HFFc6 (cell line): ENCODE results near the gene POGLUT2. TPM values are rescaled to one million over a fixed set of nuclear protein-coding genes. Genes with fewer than 3 reads are reported as not detected.

ENCODE experiments used
- DNase-seq: peaks from one replicate; pipeline ENCODE4 v3.0.0-alpha.2; 2018
- H3K27ac Mint-ChIP-seq: 2 replicates; pipeline ENCODE4 v1.8.0; 2020; ENCODE audit warnings: mild to moderate bottlenecking, mixed read lengths
- H3K27me3 Mint-ChIP-seq: 2 replicates; pipeline ENCODE4 v1.8.0; 2021; ENCODE audit warnings: mild to moderate bottlenecking, moderate library complexity, mixed read lengths; ENCODE audit not compliant: insufficient read depth
- H3K36me3 Mint-ChIP-seq: 2 replicates; pipeline ENCODE4 v1.8.0; 2021; ENCODE audit warnings: low read depth, mixed read lengths
- H3K4me1 Mint-ChIP-seq: 2 replicates; pipeline ENCODE4 v1.8.0; 2020; ENCODE audit warnings: low read depth, mixed read lengths
- H3K4me3 Mint-ChIP-seq: 2 replicates; pipeline ENCODE4 v1.8.0; 2020; ENCODE audit warnings: mild to moderate bottlenecking, moderate library complexity, mixed read lengths
- H3K9me3 Mint-ChIP-seq: 2 replicates; pipeline ENCODE4 v1.8.0; 2020; ENCODE audit warnings: mild to moderate bottlenecking, mixed read lengths
- total RNA-seq, 6 experiments: library from RNA; stranded (reverse); fragmentation: NEBNext Ultra II Directional; extraction: Animal tissue kit (Norgen Biotek cat#: 25700); gene quantifications; 2 replicates in 1 of 6; 3 replicates in 5 of 6; pipeline ENCODE4 v1.2.3, GENCODE V29; 2021
- TF ChIP-seq, protein P1 (sequence below): fragments of 200-600 bp; sonication (generic); IDR thresholded peaks from 2 replicates; pipeline ENCODE4 v1.5.0; 2021; ENCODE audit warnings: antibody characterized with exemption, mild to moderate bottlenecking

The POGLUT2 gene
- total RNA-seq, 6 experiments from 2014 or later: 12.0 to 26.8 (median 13.8) TPM

DNA sequence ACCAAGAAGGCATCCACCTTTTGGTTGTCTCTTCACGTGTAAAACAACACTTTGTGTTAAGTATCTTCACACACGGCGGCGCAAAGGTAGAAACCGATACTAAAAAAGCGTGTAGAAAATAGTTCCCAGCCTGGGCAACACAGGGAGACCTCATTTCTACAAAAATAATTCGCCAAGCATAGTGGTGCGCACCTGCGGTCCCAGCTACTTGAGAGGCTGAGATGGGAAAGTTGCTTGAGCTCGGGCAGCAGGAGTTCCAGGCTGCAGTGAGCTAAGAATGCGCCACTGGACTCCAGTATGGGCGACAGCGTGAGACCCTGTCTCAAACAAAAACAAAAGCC lies 46.5 kb upstream of the POGLUT2 start:
- TF ChIP-seq, protein P1, sequence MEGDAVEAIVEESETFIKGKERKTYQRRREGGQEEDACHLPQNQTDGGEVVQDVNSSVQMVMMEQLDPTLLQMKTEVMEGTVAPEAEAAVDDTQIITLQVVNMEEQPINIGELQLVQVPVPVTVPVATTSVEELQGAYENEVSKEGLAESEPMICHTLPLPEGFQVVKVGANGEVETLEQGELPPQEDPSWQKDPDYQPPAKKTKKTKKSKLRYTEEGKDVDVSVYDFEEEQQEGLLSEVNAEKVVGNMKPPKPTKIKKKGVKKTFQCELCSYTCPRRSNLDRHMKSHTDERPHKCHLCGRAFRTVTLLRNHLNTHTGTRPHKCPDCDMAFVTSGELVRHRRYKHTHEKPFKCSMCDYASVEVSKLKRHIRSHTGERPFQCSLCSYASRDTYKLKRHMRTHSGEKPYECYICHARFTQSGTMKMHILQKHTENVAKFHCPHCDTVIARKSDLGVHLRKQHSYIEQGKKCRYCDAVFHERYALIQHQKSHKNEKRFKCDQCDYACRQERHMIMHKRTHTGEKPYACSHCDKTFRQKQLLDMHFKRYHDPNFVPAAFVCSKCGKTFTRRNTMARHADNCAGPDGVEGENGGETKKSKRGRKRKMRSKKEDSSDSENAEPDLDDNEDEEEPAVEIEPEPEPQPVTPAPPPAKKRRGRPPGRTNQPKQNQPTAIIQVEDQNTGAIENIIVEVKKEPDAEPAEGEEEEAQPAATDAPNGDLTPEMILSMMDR: no peak
- 0 out of 2 replicates have a peak, but pooled peaks cover 2% of the 10 kb centered on the region for H3K27me3 Mint-ChIP-seq
- H3K27ac Mint-ChIP-seq: peak overlapping the region; percentile 93
- peaks cover 9% of the 10 kb centered on the region; the same call in 1 of the 2 replicates for H3K36me3 Mint-ChIP-seq
- no peak for DNase-seq
- H3K4me3 Mint-ChIP-seq: peak overlapping the region; percentile 99
- peaks cover 29% of the 10 kb centered on the region for H3K4me1 Mint-ChIP-seq
- H3K9me3 Mint-ChIP-seq: no peaks in the 10 kb centered on the region

DNA sequence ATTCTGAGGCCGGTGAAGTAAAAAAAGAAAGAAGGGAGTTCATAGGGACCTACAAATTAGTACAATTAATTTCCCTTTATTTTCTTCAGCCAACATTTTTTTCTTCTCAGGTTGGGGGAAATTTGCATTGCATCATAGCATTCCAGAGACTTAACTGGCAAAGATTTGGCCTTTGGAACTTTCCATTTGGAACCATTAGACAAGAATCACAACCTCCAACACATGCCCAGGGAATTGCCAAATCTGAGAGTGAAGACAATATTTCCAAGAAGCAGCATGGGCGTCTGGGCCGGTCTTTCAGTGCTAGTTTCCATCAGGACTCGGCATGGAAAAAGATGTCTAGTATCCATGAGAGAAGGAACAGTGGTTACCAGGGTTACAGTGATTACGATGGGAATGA lies 40.7 kb upstream of the POGLUT2 start:
- H3K9me3 Mint-ChIP-seq: no peaks in the 10 kb centered on the region
- peaks cover 27% of the 10 kb centered on the region for H3K4me1 Mint-ChIP-seq
- DNase-seq: no peak
- TF ChIP-seq, protein P1: no peak
- no peaks in the 10 kb centered on the region for H3K27me3 Mint-ChIP-seq
- no peak overlapping the region; the same call in 1 of the 2 replicates for H3K4me3 Mint-ChIP-seq
- peak overlapping the region; percentile 42 for H3K27ac Mint-ChIP-seq
- H3K36me3 Mint-ChIP-seq: peaks cover 33% of the 10 kb centered on the region

DNA sequence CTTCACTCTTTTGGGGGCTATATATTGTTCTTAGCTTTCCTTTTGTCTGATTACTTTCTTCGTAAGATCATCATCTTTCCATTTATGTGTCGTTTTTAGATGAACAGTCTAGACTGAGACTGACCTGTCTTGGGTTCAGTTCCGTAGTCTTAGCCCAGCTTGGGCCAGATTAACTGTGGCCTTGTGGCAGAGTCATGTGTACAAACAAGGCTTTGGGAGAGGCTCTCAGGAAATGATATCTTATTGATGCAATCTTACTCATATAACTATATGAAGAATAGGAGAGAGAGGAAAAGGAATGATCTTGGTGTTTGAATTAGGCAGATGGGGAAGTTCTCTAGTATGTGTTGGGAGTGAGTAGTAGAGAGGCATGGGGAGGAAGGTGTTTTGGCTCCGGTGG lies 40.2 kb upstream of the POGLUT2 start:
- DNase-seq: no peak
- Mint-ChIP-seq H3K27ac (peak overlapping the region; percentile 29), H3K4me1 (peaks cover 24% of the 10 kb centered on the region), H3K4me3 (0 out of 2 replicates have a peak overlapping the region, but pooled peaks have one; percentile 1), H3K9me3 (no peaks in the 10 kb centered on the region), H3K27me3 (no peaks in the 10 kb centered on the region), H3K36me3 (peaks cover 33% of the 10 kb centered on the region)
- TF ChIP-seq, protein P1: no peak

DNA sequence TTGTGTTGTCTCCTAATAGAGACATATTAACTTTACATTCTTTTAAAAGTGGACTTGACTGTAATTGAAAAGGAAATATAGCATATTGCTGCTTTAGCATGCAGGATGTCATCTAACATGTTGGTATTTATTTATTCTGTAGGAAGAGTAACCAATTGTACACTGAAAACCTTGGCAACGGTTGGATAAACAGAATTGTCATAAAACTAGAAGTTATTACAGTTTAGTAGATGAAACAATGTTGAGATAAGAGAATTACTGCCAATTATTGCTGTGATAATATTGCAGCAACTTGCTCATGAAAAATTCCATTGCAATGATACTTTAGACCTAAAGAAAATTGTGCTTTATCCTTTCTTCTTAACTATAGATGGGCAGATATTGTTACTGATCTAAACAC lies 39.5 kb upstream of the POGLUT2 start:
- DNase-seq: peak; percentile 24
- Mint-ChIP-seq H3K4me3 (no peak overlapping the region), H3K27me3 (no peaks in the 10 kb centered on the region), H3K4me1 (peaks cover 24% of the 10 kb centered on the region), H3K36me3 (peaks cover 29% of the 10 kb centered on the region), H3K9me3 (no peaks in the 10 kb centered on the region), H3K27ac (peak overlapping the region; percentile 29)
- TF ChIP-seq, protein P1: no peak

DNA sequence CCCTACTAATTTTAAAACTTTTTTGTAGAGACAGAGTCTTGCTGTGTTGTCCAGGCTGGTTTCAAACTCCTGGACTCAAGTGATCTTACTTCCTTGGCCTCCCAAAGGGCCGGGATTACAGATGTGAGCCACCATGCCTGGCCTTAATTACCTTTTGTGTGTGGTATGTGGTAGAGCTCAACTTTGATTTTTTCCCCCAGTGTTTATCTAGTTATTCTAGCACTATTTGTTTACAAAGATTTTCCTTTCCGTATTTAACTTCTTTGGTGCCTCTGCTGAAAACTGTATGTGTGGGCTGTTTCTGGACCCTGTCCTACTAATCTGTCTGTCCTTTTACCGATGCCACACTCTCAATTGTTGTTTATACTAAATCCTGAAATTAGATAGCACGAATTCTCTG lies 37.7 kb upstream of the POGLUT2 start:
- Mint-ChIP-seq H3K9me3 (no peaks in the 10 kb centered on the region), H3K4me3 (no peak overlapping the region), H3K36me3 (peaks cover 36% of the 10 kb centered on the region), H3K27ac (no peak overlapping the region), H3K27me3 (no peaks in the 10 kb centered on the region), H3K4me1 (peaks cover 24% of the 10 kb centered on the region)
- TF ChIP-seq, protein P1: no peak
- DNase-seq: no peak

DNA sequence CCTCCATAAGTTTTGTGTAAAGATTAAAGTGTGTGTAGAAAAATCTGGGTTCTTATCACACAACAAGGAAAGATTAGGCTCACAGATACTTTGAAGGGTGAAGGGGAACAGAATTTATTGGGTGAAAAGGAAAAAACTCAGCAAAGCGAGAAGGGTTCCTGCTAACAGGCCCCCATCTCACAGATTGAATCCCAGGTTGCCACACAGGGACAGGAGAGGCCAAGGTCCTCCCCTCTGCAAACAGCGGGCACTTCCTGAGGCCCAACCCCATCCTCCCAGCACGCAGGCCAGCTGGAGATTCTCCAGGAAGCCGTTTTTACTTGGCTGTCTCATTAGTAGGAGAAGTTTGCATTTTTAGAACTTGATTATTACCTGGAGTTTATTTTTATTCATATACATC lies 31.9 kb upstream of the POGLUT2 start:
- no peaks in the 10 kb centered on the region for H3K27me3 Mint-ChIP-seq
- TF ChIP-seq, protein P1: no peak
- no peak overlapping the region for H3K27ac Mint-ChIP-seq
- no peak for DNase-seq
- peaks cover 25% of the 10 kb centered on the region for H3K4me1 Mint-ChIP-seq
- peaks cover 17% of the 10 kb centered on the region for H3K36me3 Mint-ChIP-seq
- no peaks in the 10 kb centered on the region for H3K9me3 Mint-ChIP-seq
- no peak overlapping the region for H3K4me3 Mint-ChIP-seq
